ENCODE measurements around the gene CHCHD1.

CHCHD1 gene

DNA sequence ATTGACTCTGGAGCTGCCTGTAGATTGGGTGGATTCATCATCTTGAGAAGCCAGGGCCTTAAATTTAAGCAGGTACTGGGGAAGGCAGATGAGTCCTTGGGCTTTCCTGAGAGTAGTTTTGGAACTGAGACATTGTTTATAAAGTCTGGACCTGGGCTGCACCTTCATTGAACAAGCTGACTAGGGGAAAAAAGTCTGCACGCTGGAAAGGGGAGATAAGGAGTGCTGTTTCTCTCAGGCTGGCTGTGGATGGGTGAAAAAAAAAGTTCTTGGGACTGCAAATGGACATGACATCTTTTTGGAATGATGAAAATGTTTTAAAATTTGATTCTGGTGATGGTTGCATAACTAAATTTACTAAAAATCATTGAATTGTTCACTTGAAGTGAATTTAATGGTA is 25.7 kb upstream of the CHCHD1 start:
- H3K79me2 ChIP-seq (ENCODE audit: control insufficient read depth, insufficient read depth, low read length, poor library complexity) = no peaks in the 10 kb centered on the region
- no peak overlapping the region for H3K23ac ChIP-seq (ENCODE audit: low read length)
- H2AK5ac ChIP-seq (ENCODE audit: low read length) = no peak overlapping the region
- no peak overlapping the region for H2BK120ac ChIP-seq (ENCODE audit: insufficient read depth, low read length, poor library complexity)
- H3K4me1 ChIP-seq (ENCODE audit: control insufficient read depth in 1 of 2, insufficient read depth in 2 of 2, low read length in 2 of 2) = no peaks in the 10 kb centered on the region
- no peak overlapping the region for H2AFZ ChIP-seq (ENCODE audit: insufficient read depth, low read length, poor library complexity)
- H3K4me2 ChIP-seq (ENCODE audit: low read length) = no peak overlapping the region
- no peak overlapping the region for H2BK5ac ChIP-seq (ENCODE audit: low read depth, low read length, poor library complexity)
- H4K8ac ChIP-seq (ENCODE audit: low read depth, low read length) = no peak overlapping the region
- H2BK12ac ChIP-seq (ENCODE audit: low read length) = no peak overlapping the region
- H3K27ac ChIP-seq (ENCODE audit: low read depth, low read length) = no peak overlapping the region
- H3K9ac ChIP-seq (ENCODE audit: low read length) = no peak overlapping the region
- no peak overlapping the region for H4K12ac ChIP-seq (ENCODE audit: low read depth, low read length)
- H3K79me1 ChIP-seq (ENCODE audit: low read length) = no peaks in the 10 kb centered on the region
- H3K4ac ChIP-seq (ENCODE audit: low read depth, low read length) = no peak overlapping the region
- peaks cover 35 to 50% of the 10 kb centered on the region in 2 experiments for H3K36me3 ChIP-seq (ENCODE audit: control insufficient read depth in 1 of 2, insufficient read depth in 2 of 2, low read length in 2 of 2)
- no peak for DNase-seq
- WGBS (ENCODE audit: extremely low coverage, insufficient coverage, insufficient read length) = no CpG with 5 or more reads among the region's 1 CpG
- H3K4me3 ChIP-seq (ENCODE audit: low read depth, low read length) = no peak overlapping the region
- no peak overlapping the region for H3K14ac ChIP-seq (ENCODE audit: low read length)
- H3K27me3 ChIP-seq (ENCODE audit: insufficient read depth, low read length) = no peaks in the 10 kb centered on the region
- H3K9me3 ChIP-seq (ENCODE audit: insufficient read depth, low read depth, low read length) = no peaks in the 10 kb centered on the region
- H3K18ac ChIP-seq (ENCODE audit: low read length) = no peak overlapping the region
- no peak overlapping the region for H4K91ac ChIP-seq (ENCODE audit: low read depth, low read length)

DNA sequence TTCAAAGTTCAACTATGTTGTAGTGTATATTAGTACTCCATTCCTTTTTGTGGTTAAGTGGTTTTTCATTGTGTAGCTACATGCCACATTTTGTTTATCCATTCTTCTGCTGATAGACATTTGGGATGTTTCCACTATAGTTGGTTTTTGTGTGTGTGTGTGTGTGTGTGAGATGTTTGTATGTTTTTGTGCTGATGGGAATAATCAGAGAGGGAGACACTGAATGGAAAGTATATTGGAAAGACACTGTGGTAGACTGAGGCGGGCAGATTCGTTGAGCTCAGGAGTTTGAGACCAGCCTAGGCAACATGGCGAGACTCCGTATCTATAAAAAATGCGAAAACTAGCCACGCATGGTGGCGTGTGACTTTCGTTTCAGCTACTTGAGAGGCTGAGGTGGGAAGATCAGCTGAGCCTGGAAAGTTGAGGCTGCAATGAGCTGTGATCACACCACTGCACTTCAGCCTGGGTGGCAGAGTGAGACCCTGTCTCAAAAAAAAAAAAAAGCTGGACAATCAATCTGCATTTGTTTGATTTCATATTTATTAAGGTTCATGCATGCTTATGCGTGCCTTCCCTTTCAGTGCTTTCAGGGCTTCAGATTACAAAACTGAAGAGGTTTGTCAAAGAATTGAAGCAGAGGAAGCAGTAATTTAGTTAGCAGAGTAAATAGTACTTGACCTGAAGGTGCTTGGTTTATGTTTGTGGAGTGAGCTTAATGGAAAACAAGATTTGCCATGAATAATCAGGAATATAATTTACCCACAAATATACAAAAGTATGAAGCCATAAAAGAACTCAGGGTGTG is 22.9 kb upstream of the CHCHD1 start:
- H3K14ac ChIP-seq (ENCODE audit: low read length) = no peak overlapping the region

GRCh38 chr10:73759512-73760115 is 22.2 kb upstream of the CHCHD1 start:
- Histone ChIP-seq H2AK5ac (ENCODE audit: low read length) (no peak overlapping the region), H2BK12ac (ENCODE audit: low read length) (no peak overlapping the region), H3K27me3 (ENCODE audit: insufficient read depth, low read length) (no peaks in the 10 kb centered on the region), H3K4ac (ENCODE audit: low read depth, low read length) (no peak overlapping the region), H3K36me3 (ENCODE audit: control insufficient read depth in 1 of 2, insufficient read depth in 2 of 2, low read length in 2 of 2) (peaks cover 34 to 58% of the 10 kb centered on the region in 2 experiments), H2BK120ac (ENCODE audit: insufficient read depth, low read length, poor library complexity) (no peak overlapping the region), H3K79me2 (ENCODE audit: control insufficient read depth, insufficient read depth, low read length, poor library complexity) (no peaks in the 10 kb centered on the region), H3K4me3 (ENCODE audit: low read depth, low read length) (no peak overlapping the region), H3K18ac (ENCODE audit: low read length) (no peak overlapping the region), H3K9ac (ENCODE audit: low read length) (no peak overlapping the region), H3K23ac (ENCODE audit: low read length) (no peak overlapping the region), H2AFZ (ENCODE audit: insufficient read depth, low read length, poor library complexity) (no peak overlapping the region), H4K91ac (ENCODE audit: low read depth, low read length) (no peak overlapping the region), H3K27ac (ENCODE audit: low read depth, low read length) (no peak overlapping the region), H4K12ac (ENCODE audit: low read depth, low read length) (no peak overlapping the region), H3K4me2 (ENCODE audit: low read length) (no peak overlapping the region), H4K8ac (ENCODE audit: low read depth, low read length) (no peak overlapping the region), H3K79me1 (ENCODE audit: low read length) (no peaks in the 10 kb centered on the region), H3K4me1 (ENCODE audit: control insufficient read depth in 1 of 2, insufficient read depth in 2 of 2, low read length in 2 of 2) (peaks cover 0 to 3% of the 10 kb centered on the region in 2 experiments), H3K9me3 (ENCODE audit: insufficient read depth, low read depth, low read length) (no peaks in the 10 kb centered on the region), H3K14ac (ENCODE audit: low read length) (no peak overlapping the region), H2BK5ac (ENCODE audit: low read depth, low read length, poor library complexity) (no peak overlapping the region)
- WGBS (ENCODE audit: extremely low coverage, insufficient coverage, insufficient read length) = no CpG with 5 or more reads among the region's 5 CpGs
- DNase-seq = peak; percentile 34 to 37

More for the DNA sequence above, 22.9 kb upstream of the CHCHD1 start:
- Histone ChIP-seq H3K79me2 (ENCODE audit: control insufficient read depth, insufficient read depth, low read length, poor library complexity) (no peaks in the 10 kb centered on the region), H3K4ac (ENCODE audit: low read depth, low read length) (no peak overlapping the region), H4K12ac (ENCODE audit: low read depth, low read length) (no peak overlapping the region), H2BK5ac (ENCODE audit: low read depth, low read length, poor library complexity) (no peak overlapping the region), H4K91ac (ENCODE audit: low read depth, low read length) (no peak overlapping the region), H4K8ac (ENCODE audit: low read depth, low read length) (no peak overlapping the region), H3K9ac (ENCODE audit: low read length) (no peak overlapping the region), H3K4me2 (ENCODE audit: low read length) (no peak overlapping the region), H3K79me1 (ENCODE audit: low read length) (no peaks in the 10 kb centered on the region), H2BK12ac (ENCODE audit: low read length) (no peak overlapping the region), H3K27me3 (ENCODE audit: insufficient read depth, low read length) (no peaks in the 10 kb centered on the region), H2AK5ac (ENCODE audit: low read length) (no peak overlapping the region), H2AFZ (ENCODE audit: insufficient read depth, low read length, poor library complexity) (no peak overlapping the region), H3K27ac (ENCODE audit: low read depth, low read length) (no peak overlapping the region), H3K9me3 (ENCODE audit: insufficient read depth, low read depth, low read length) (no peaks in the 10 kb centered on the region), H3K36me3 (ENCODE audit: control insufficient read depth in 1 of 2, insufficient read depth in 2 of 2, low read length in 2 of 2) (peaks cover 32 to 56% of the 10 kb centered on the region in 2 experiments), H3K4me1 (ENCODE audit: control insufficient read depth in 1 of 2, insufficient read depth in 2 of 2, low read length in 2 of 2) (peaks cover 0 to 3% of the 10 kb centered on the region in 2 experiments), H3K4me3 (ENCODE audit: low read depth, low read length) (no peak overlapping the region), H3K18ac (ENCODE audit: low read length) (no peak overlapping the region), H2BK120ac (ENCODE audit: insufficient read depth, low read length, poor library complexity) (no peak overlapping the region), H3K23ac (ENCODE audit: low read length) (no peak overlapping the region)
- no peak for DNase-seq
- no CpG with 5 or more reads among the region's 9 CpGs for WGBS (ENCODE audit: extremely low coverage, insufficient coverage, insufficient read length)

GRCh38 chr10:73761781-73762180 is 20.1 kb upstream of the CHCHD1 start:
- peaks cover 42 to 75% of the 10 kb centered on the region in 2 experiments for H3K36me3 ChIP-seq (ENCODE audit: control insufficient read depth in 1 of 2, insufficient read depth in 2 of 2, low read length in 2 of 2)
- H3K9ac ChIP-seq (ENCODE audit: low read length) = no peak overlapping the region
- no peak overlapping the region for H2BK5ac ChIP-seq (ENCODE audit: low read depth, low read length, poor library complexity)
- H3K4me2 ChIP-seq (ENCODE audit: low read length) = no peak overlapping the region
- H3K18ac ChIP-seq (ENCODE audit: low read length) = no peak overlapping the region
- DNase-seq = no peak
- H3K4me1 ChIP-seq (ENCODE audit: control insufficient read depth in 1 of 2, insufficient read depth in 2 of 2, low read length in 2 of 2) = peaks cover 0 to 3% of the 10 kb centered on the region in 2 experiments
- no peak overlapping the region for H4K8ac ChIP-seq (ENCODE audit: low read depth, low read length)
- H3K14ac ChIP-seq (ENCODE audit: low read length) = no peak overlapping the region
- peak overlapping the region; percentile 47 for H3K23ac ChIP-seq (ENCODE audit: low read length)
- H3K9me3 ChIP-seq (ENCODE audit: insufficient read depth, low read depth, low read length) = no peaks in the 10 kb centered on the region
- WGBS (ENCODE audit: extremely low coverage, insufficient coverage, insufficient read length) = no CpG with 5 or more reads among the region's 1 CpG
- H3K4ac ChIP-seq (ENCODE audit: low read depth, low read length) = no peak overlapping the region
- no peak overlapping the region for H2BK120ac ChIP-seq (ENCODE audit: insufficient read depth, low read length, poor library complexity)
- no peak overlapping the region for H4K12ac ChIP-seq (ENCODE audit: low read depth, low read length)
- H3K27ac ChIP-seq (ENCODE audit: low read depth, low read length) = no peak overlapping the region
- H2AK5ac ChIP-seq (ENCODE audit: low read length) = no peak overlapping the region
- no peak overlapping the region for H4K91ac ChIP-seq (ENCODE audit: low read depth, low read length)
- no peaks in the 10 kb centered on the region for H3K79me1 ChIP-seq (ENCODE audit: low read length)
- H2BK12ac ChIP-seq (ENCODE audit: low read length) = no peak overlapping the region
- H3K4me3 ChIP-seq (ENCODE audit: low read depth, low read length) = no peak overlapping the region
- no peak overlapping the region for H2AFZ ChIP-seq (ENCODE audit: insufficient read depth, low read length, poor library complexity)
- H3K79me2 ChIP-seq (ENCODE audit: control insufficient read depth, insufficient read depth, low read length, poor library complexity) = no peaks in the 10 kb centered on the region
- H3K27me3 ChIP-seq (ENCODE audit: insufficient read depth, low read length) = no peaks in the 10 kb centered on the region

Data from trophoblast cell (in vitro differentiated cells and primary cell).